A549 (cell line): ENCODE measurements around the gene ZNF646. TPM values are rescaled to one million over a fixed set of nuclear protein-coding genes. Genes with fewer than 3 reads are reported as not detected.
A peak's percentile ranks its signal among the peaks of the same experiment; 100 is the strongest.

Experiments
- ATAC-seq, 2 experiments: fragments of 200-7000 bp in 1 of 2; fragments of >200 bp in 1 of 2; cut with Nextera tagmentation in 1 of 2; cut with Tn5 transposase in 1 of 2; 3 replicates each; pipeline versions ENCODE4 v1.8.0 to v1.9.1; 2018 to 2020; ENCODE audit warnings: mild to moderate bottlenecking in 1 of 2, moderate library complexity in 1 of 2
- CTCF ChIA-PET: fragments of 300-600 bp; sonication (Branson Sonifier 250); formaldehyde crosslinking; extraction: SDS; loops from one replicate; lab custom pipeline; 2021; ENCODE audit warnings: antibody characterized with exemption, inconsistent platforms; lab: Yijun Ruan, JAX
- POLR2A ChIA-PET: fragments of 350-600 bp; formaldehyde crosslinking; extraction: SDS; loops from one replicate; lab custom pipeline; 2021; ENCODE audit warnings: antibody characterized with exemption, inconsistent platforms; lab: Yijun Ruan, JAX
- DNase-seq, 2 experiments: peaks; one replicate each; pipeline versions ENCODE4 v3.0.0 to v3.0.0-alpha.2; 2011 to 2016; ENCODE audit warnings: low read depth in 1 of 2, low spot score in 1 of 2
- FAIRE-seq: peaks from 2 replicates; lab custom pipeline; 2011; peaks lifted over from hg19 to GRCh38; lab: Jason Lieb, UNC
- H3K27ac ChIP-seq, 2 experiments: fragments of >200 bp; sonication (Bioruptor Twin); formaldehyde crosslinking; 3 replicates each; pipeline ENCODE4 v1.5.1; 2016 to 2017
- H3K4me1 ChIP-seq: fragments of >200 bp; sonication (Bioruptor Twin); formaldehyde crosslinking; 3 replicates; pipeline ENCODE4 v1.6.1; 2016
- H3K4me2 ChIP-seq: fragments of >200 bp; sonication (Bioruptor Twin); formaldehyde crosslinking; 3 replicates; pipeline ENCODE4 v1.6.1; 2016
- H3K4me3 ChIP-seq: fragments of >200 bp; sonication (Bioruptor Twin); formaldehyde crosslinking; 3 replicates; pipeline ENCODE4 v1.5.1; 2016
- H3K9me3 ChIP-seq: fragments of >200 bp; sonication (Bioruptor Twin); formaldehyde crosslinking; 3 replicates; pipeline ENCODE4 v1.6.1; 2016
- BCL3 ChIP-seq: fragments of >200 bp; sonication (Bioruptor Twin); formaldehyde crosslinking; IDR thresholded peaks from 3 replicates; pipeline ENCODE4 v1.6.1; 2016
- BHLHE40 ChIP-seq: IDR thresholded peaks from 2 replicates; pipeline ENCODE4 v1.6.1; 2012; ENCODE audit warnings: low read depth, low read length, inconsistent platforms
- CBX8 ChIP-seq: fragments of 200-600 bp; sonication (generic); IDR thresholded peaks from 2 replicates; pipeline ENCODE4 v1.6.1; 2016
- CHD2 ChIP-seq: fragments of 150-350 bp; IDR thresholded peaks from 2 replicates; pipeline ENCODE4 v1.6.1; 2014; ENCODE audit warnings: low read length; ENCODE audit not compliant: partially characterized antibody
- CHD4 ChIP-seq: fragments of 200-600 bp; sonication (generic); IDR thresholded peaks from 2 replicates; pipeline ENCODE4 v1.6.1; 2016; ENCODE audit warnings: antibody characterized with exemption, mild to moderate bottlenecking, borderline replicate concordance
- CTCF ChIP-seq: fragments of >200 bp; sonication (Bioruptor Twin); formaldehyde crosslinking; IDR thresholded peaks from 3 replicates; pipeline ENCODE4 v1.5.1; 2016
- E2F6 ChIP-seq: IDR thresholded peaks from 2 replicates; pipeline ENCODE4 v1.6.1; 2012; ENCODE audit warnings: low read depth, borderline replicate concordance
- FOSB ChIP-seq: fragments of 250-450 bp; sonication (Bioruptor Pico); IDR thresholded peaks from 2 replicates; pipeline ENCODE4 v1.5.0; 2020; ENCODE audit warnings: mild to moderate bottlenecking, moderate library complexity
- FOSL2 ChIP-seq, 2 experiments: fragments of 450-650 bp in 1 of 2; fragments of >200 bp in 1 of 2; sonication (Bioruptor Twin) in 1 of 2; formaldehyde crosslinking; IDR thresholded peaks; 2 replicates each; pipeline versions ENCODE4 v1.5.0 to v1.6.1; 2016 to 2020; ENCODE audit warnings: mild to moderate bottlenecking in 1 of 2, moderate library complexity in 1 of 2
- FOXS1 ChIP-seq: fragments of 250-450 bp; sonication (Bioruptor Pico); IDR thresholded peaks from 2 replicates; pipeline ENCODE4 v1.5.0; 2020; ENCODE audit warnings: mild to moderate bottlenecking, moderate library complexity
- GATA3 ChIP-seq: IDR thresholded peaks from 2 replicates; pipeline ENCODE4 v1.6.1; 2012; ENCODE audit warnings: borderline replicate concordance
- HDAC2 ChIP-seq: fragments of 200-600 bp; sonication (generic); IDR thresholded peaks from 2 replicates; pipeline ENCODE4 v1.6.1; 2016
- JUN ChIP-seq, 2 experiments: fragments of >200 bp; sonication (Bioruptor Twin); formaldehyde crosslinking; IDR thresholded peaks; 2 replicates in 1 of 2; 3 replicates in 1 of 2; pipeline ENCODE4 v1.6.1; 2016 to 2017
- KDM5A ChIP-seq: fragments of 200-600 bp; sonication (generic); IDR thresholded peaks from 2 replicates; pipeline ENCODE4 v1.6.1; 2016; ENCODE audit warnings: antibody characterized with exemption, mild to moderate bottlenecking
- MAX ChIP-seq: IDR thresholded peaks from 2 replicates; pipeline ENCODE4 v1.6.1; 2012
- NR3C1 ChIP-seq: fragments of >200 bp; sonication (Bioruptor Twin); formaldehyde crosslinking; IDR thresholded peaks from 3 replicates; pipeline ENCODE4 v1.6.1; 2017
- POLR2A ChIP-seq: IDR thresholded peaks from 2 replicates; pipeline ENCODE4 v1.6.1; 2012; ENCODE audit warnings: mild to moderate bottlenecking, low read length
- REST ChIP-seq: fragments of 200-600 bp; sonication (generic); IDR thresholded peaks from 2 replicates; pipeline ENCODE4 v1.6.1; 2016; ENCODE audit warnings: antibody characterized with exemption, mild to moderate bottlenecking, moderate library complexity
- RFX5 ChIP-seq: fragments of 450-650 bp; IDR thresholded peaks from 2 replicates; pipeline ENCODE4 v1.7.1; 2014; ENCODE audit warnings: antibody characterized with exemption, mild to moderate bottlenecking, moderate library complexity
- USF2 ChIP-seq: fragments of 450-650 bp; IDR thresholded peaks from 2 replicates; pipeline ENCODE4 v1.6.1; 2014; ENCODE audit warnings: antibody characterized with exemption
- ZC3H11A ChIP-seq: fragments of 450-650 bp; IDR thresholded peaks from 2 replicates; pipeline ENCODE4 v1.6.1; 2014; ENCODE audit warnings: antibody characterized with exemption, mild to moderate bottlenecking
- ZFP36 ChIP-seq: fragments of 450-650 bp; IDR thresholded peaks from 2 replicates; pipeline ENCODE4 v1.6.1; 2014; ENCODE audit warnings: borderline replicate concordance; ENCODE audit not compliant: partially characterized antibody
- ZNF302 ChIP-seq: fragments of 250-450 bp; sonication (Bioruptor Pico); IDR thresholded peaks from 2 replicates; pipeline ENCODE4 v1.9.0; 2021; ENCODE audit warnings: inconsistent platforms, mild to moderate bottlenecking, moderate library complexity
- WGBS: methylation state at CpG from one replicate; pipeline ENCODE4 v1.1.6; 2017; ENCODE audit errors: missing lambda C conversion rate; 5-methylcytosine and 5-hydroxymethylcytosine counted together
- polyA plus RNA-seq, 4 experiments: library from polyadenylated mRNA; depleted of rRNA in 3 of 4; stranded (reverse); fragments of >200 nt; fragmentation: RNase III in 1 of 4; extraction: RNeasy Plus Mini Kit Qiagen cat#74134 plus additional on column Dnase treatment in 1 of 4; gene quantifications; 2 replicates in 3 of 4; 3 replicates in 1 of 4; pipeline ENCODE4 v1.2.3, GENCODE V29; 2011 to 2017

The ZNF646 gene
- polyA plus RNA-seq, 2 of the 4 experiments (the other 2 are of a cell fraction): 3.0 to 8.2 TPM

- CTCF ChIA-PET: interaction anchor here (0.6 to 12.6 kb wide), 6 partner anchors 16 to 288 kb away, joined by 3 to 97 read pairs (median 4); partner anchors contain the start of gene HSD3B7
- Histone ChIP-seq H3K27ac (peak within 1 kb of the TSS; percentile 82 to 89), H3K4me1 (peaks cover 11% of the 10 kb centered on the region; the same call in 2 of the 3 replicates), H3K4me2 (peak within 1 kb of the TSS; percentile 98), H3K4me3 (peak within 1 kb of the TSS; percentile 83), H3K9me3 (no peaks in the 10 kb centered on the region)
- DNase-seq: peak; percentile 95 to 99
- TF ChIP-seq CBX8 (no peak), JUN (IDR thresholded peaks at IDR 0.05) (peak in 1 of 2 experiments; percentile 48; a peak in 2 of 5 replicates), FOSB (CRISPR knock-in tag) (no peak), BCL3 (peak; percentile 40; the same call in 1 of the 3 replicates), GATA3 (no peak), E2F6 (peak; percentile 78), CTCF (no peak), ZFP36 (no peak), ZNF302 (no peak), MAX (peak; percentile 59), USF2 (no peak), POLR2A (peak; percentile 62), CHD2 (no peak), HDAC2 (peak; percentile 35; the same call in 1 of the 2 replicates), NR3C1 (no peak), FOSL2 (IDR thresholded peaks at IDR 0.05) (no peak), FOSL2 (CRISPR knock-in tag; IDR thresholded peaks at IDR 0.05) (no peak), KDM5A (no peak), RFX5 (no peak; the same call in 1 of the 2 replicates), CHD4 (no peak), BHLHE40 (0 out of 2 replicates have a peak, but pooled peaks have one; percentile 7), ZC3H11A (no peak), FOXS1 (no peak), REST (no peak)
- ATAC-seq: peak; percentile 94 to 98
- FAIRE-seq: no peak
- WGBS: 2% methylated on average over 25 of the region's 69 CpGs
- POLR2A ChIA-PET: interaction anchor here (1.5 to 3.4 kb wide), 3 partner anchors 21 to 109 kb away, joined by 4 to 14 read pairs (median 7); partner anchors contain the start of genes HSD3B7, KAT8, ZNF646 and ZNF668
Observed at GRCh38 chr16:31094424-31095120, 20.4 kb downstream of the ZNF646 start, which contains the start of gene VKORC1. Gene VKORC1 (minus strand): TSS chr16:31094797. CDS start chr16:31094729, 68 bp downstream.
